HepG2 (cell line): Measurements from ENCODE around the gene PKMYT1. TPM values are rescaled to one million over a fixed set of nuclear protein-coding genes. Genes with fewer than 3 reads are reported as not detected.

ENCODE experiments used
- ATAC-seq: fragments of 200-7000 bp; cut with Tn5 transposase; 3 replicates; pipeline ENCODE4 v1.9.1; 2020; ENCODE audit warnings: mild to moderate bottlenecking, moderate library complexity
- BruUV-seq: library from RNA; stranded (reverse); fragments of 400-500 nt; replicated peaks from 2 replicates; lab custom pipeline; 2021; lab: Mats Ljungman, UMichigan
- CTCF ChIA-PET: fragments of 300-600 bp; formaldehyde crosslinking; extraction: SDS; loops from one replicate; lab custom pipeline; 2021; ENCODE audit warnings: low total read pairs, inconsistent platforms, low intra/inter-chr PET ratio; lab: Yijun Ruan, JAX
- POLR2A ChIA-PET: fragments of 350-600 bp; sonication (Branson Sonifier 250); formaldehyde crosslinking; loops from one replicate; lab custom pipeline; 2020; ENCODE audit warnings: antibody characterized with exemption, inconsistent platforms; lab: Yijun Ruan, JAX
- DNase-seq: peaks from one replicate; pipeline ENCODE4 v3.0.0-alpha.2; 2015; ENCODE audit warnings: low spot score
- FAIRE-seq: peaks from 3 replicates; lab custom pipeline; 2011; peaks lifted over from hg19 to GRCh38; lab: Jason Lieb, UNC
- H2AFZ ChIP-seq: one replicate; pipeline ENCODE4 v1.6.1; 2011; ENCODE audit warnings: low read length, inconsistent platforms
- H3K27ac ChIP-seq: fragments of 300-600 bp; 3 replicates; pipeline ENCODE4 v1.8.0; 2011; ENCODE audit warnings: mixed run types, mild to moderate bottlenecking, mixed read lengths, low read length, inconsistent platforms; ENCODE audit not compliant: insufficient read depth; ENCODE audit errors: extremely low read length
- H3K27me3 ChIP-seq, 2 experiments: fragments of 200-600 bp in 1 of 2; 2 replicates in 1 of 2; 3 replicates in 1 of 2; pipeline versions ENCODE4 v1.6.0 to v1.8.0; 2011; ENCODE audit warnings: low read length in 2 of 2, mild to moderate bottlenecking in 2 of 2, moderate library complexity in 2 of 2, inconsistent platforms in 1 of 2; ENCODE audit not compliant: insufficient read depth in 2 of 2, control insufficient read depth in 1 of 2
- H3K36me3 ChIP-seq, 2 experiments: fragments of 200-600 bp in 1 of 2; replicated peaks in 1 of 2; 2 replicates in 1 of 2; 3 replicates in 1 of 2; pipeline versions ENCODE4 v1.5.1 to v1.8.0; 2011; ENCODE audit warnings: low read length in 2 of 2, inconsistent platforms in 1 of 2; ENCODE audit not compliant: insufficient read depth in 2 of 2, control insufficient read depth in 1 of 2
- H3K4me1 ChIP-seq: 2 replicates; pipeline ENCODE4 v1.5.1; 2012; ENCODE audit warnings: low read length, inconsistent platforms; ENCODE audit not compliant: insufficient read depth
- H3K4me2 ChIP-seq: 2 replicates; pipeline ENCODE4 v1.6.0; 2011; ENCODE audit warnings: low read depth, low read length, inconsistent platforms
- H3K4me3 ChIP-seq, 3 experiments: fragments of 200-600 bp in 1 of 3; sonication (generic), shearing (Covaris generic) in 1 of 3; replicated peaks in 1 of 3; 2 replicates each; pipeline ENCODE4 v1.5.1; 2011 to 2016; ENCODE audit warnings: low read length in 3 of 3, inconsistent platforms in 2 of 3, low read depth in 2 of 3, mild to moderate bottlenecking in 2 of 3, control low read depth in 1 of 3, mixed read lengths in 1 of 3; ENCODE audit not compliant: insufficient read depth in 1 of 3
- H3K79me2 ChIP-seq: one replicate; pipeline ENCODE4 v1.6.1; 2011; ENCODE audit warnings: low read length, inconsistent platforms; ENCODE audit not compliant: insufficient read depth
- H3K9ac ChIP-seq: 2 replicates; pipeline ENCODE4 v1.6.0; 2011; ENCODE audit warnings: mild to moderate bottlenecking, low read depth, low read length, inconsistent platforms; ENCODE audit not compliant: insufficient read depth
- H3K9me3 ChIP-seq: 2 replicates; pipeline ENCODE4 v1.5.1; 2012; ENCODE audit warnings: mild to moderate bottlenecking, low read length
- H4K20me1 ChIP-seq: 2 replicates; pipeline ENCODE4 v1.6.0; 2011; ENCODE audit warnings: inconsistent platforms, mild to moderate bottlenecking, low read length, moderate library complexity; ENCODE audit not compliant: insufficient read depth
- CCAR2 ChIP-seq: fragments of 200-400 bp; formaldehyde crosslinking; optimal IDR thresholded peaks from 2 replicates; pipeline ENCODE3; 2018; ENCODE audit warnings: low read depth, mild to moderate bottlenecking, low read length, moderate library complexity
- DPF2 ChIP-seq: sonication (generic); formaldehyde crosslinking; IDR thresholded peaks from 2 replicates; pipeline ENCODE4 v1.4.0; 2020; ENCODE audit warnings: mild to moderate bottlenecking, low read depth, missing genetic modification reagents, borderline replicate concordance
- FOXO1 ChIP-seq: sonication (generic); formaldehyde crosslinking; IDR thresholded peaks from 2 replicates; pipeline ENCODE4 v1.4.0; 2020; ENCODE audit warnings: missing genetic modification reagents
- HNRNPK ChIP-seq: fragments of 200-400 bp; formaldehyde crosslinking; IDR thresholded peaks from 2 replicates; pipeline ENCODE4 v1.6.1; 2018; ENCODE audit warnings: low read length, low read depth, moderate library complexity, mild to moderate bottlenecking; ENCODE audit not compliant: poor library complexity, severe bottlenecking
- MED1 ChIP-seq: sonication (generic); formaldehyde crosslinking; IDR thresholded peaks from 2 replicates; pipeline ENCODE4 v1.4.0; 2020; ENCODE audit warnings: missing genetic modification reagents
- NR2F6 ChIP-seq, 2 experiments: IDR thresholded peaks; 2 replicates each; pipeline ENCODE4 v1.6.1; 2016; ENCODE audit warnings: antibody characterized with exemption in 1 of 2, mild to moderate bottlenecking in 1 of 2
- RARA ChIP-seq: IDR thresholded peaks from 2 replicates; pipeline ENCODE4 v1.6.1; 2016; ENCODE audit warnings: missing genetic modification reagents, missing compliant biosample characterization
- REPIN1 ChIP-seq: sonication (generic); formaldehyde crosslinking; IDR thresholded peaks from 2 replicates; pipeline ENCODE4 v1.8.0; 2022; ENCODE audit warnings: missing genetic modification reagents, low read depth, mild to moderate bottlenecking, borderline replicate concordance
- XRCC5 ChIP-seq: fragments of 200-400 bp; formaldehyde crosslinking; optimal IDR thresholded peaks from 2 replicates; pipeline ENCODE3; 2017; ENCODE audit warnings: mild to moderate bottlenecking, low read length
- ZNF17 ChIP-seq: sonication (generic); formaldehyde crosslinking; IDR thresholded peaks from 2 replicates; pipeline ENCODE4 v1.5.0; 2020; ENCODE audit warnings: mild to moderate bottlenecking, missing genetic modification reagents
- ZNF354B ChIP-seq: sonication (generic); formaldehyde crosslinking; IDR thresholded peaks from 2 replicates; pipeline ENCODE4 v1.8.0; 2022; ENCODE audit warnings: mild to moderate bottlenecking, missing genetic modification reagents
- ZNF484 ChIP-seq: sonication (generic); formaldehyde crosslinking; IDR thresholded peaks from 2 replicates; pipeline ENCODE4 v1.5.1; 2020; ENCODE audit warnings: mild to moderate bottlenecking, low read depth, missing genetic modification reagents, borderline replicate concordance
- ZNF549 ChIP-seq: sonication (generic); formaldehyde crosslinking; IDR thresholded peaks from 2 replicates; pipeline ENCODE4 v1.5.0; 2020; ENCODE audit warnings: missing genetic modification reagents
- ZNF777 ChIP-seq: sonication (generic); formaldehyde crosslinking; IDR thresholded peaks from 2 replicates; pipeline ENCODE4 v1.4.0; 2020; ENCODE audit warnings: missing genetic modification reagents
- WGBS: methylation state at CpG from one replicate; pipeline ENCODE4 v1.1.6; 2017; ENCODE audit warnings: low lambda C conversion rate; 5-methylcytosine and 5-hydroxymethylcytosine counted together
- in situ Hi-C: cut with HindIII; loops from 2 replicates; pipeline ENCODE4 v1.10.0; 2017; ENCODE audit warnings: low pct_unique_long_range_greater_than_20kb; ENCODE audit not compliant: extremely low pct_ligation_motif_present
- intact Hi-C: fragments of 100-400 bp; cut with micrococcal nuclease; formaldehyde crosslinking; loops from one replicate; pipeline ENCODE4 v1.10.0; 2022; ENCODE audit not compliant: unreplicated experiment
- polyA plus RNA-seq, 8 experiments: library from polyadenylated mRNA; depleted of rRNA in 3 of 8; stranded (reverse) in 7 of 8; unstranded in 1 of 8; fragments of >200 nt; fragmentation: Illumina TruSeq in 4 of 8; extraction: Trizol in 4 of 8; gene quantifications; 2 replicates each; pipeline versions ENCODE4 v1.2.1 to v1.2.3, GENCODE V29; 2011 to 2016; ENCODE audit warnings: low read depth in 4 of 8, missing spikeins in 1 of 8, mixed read lengths in 1 of 8; ENCODE audit not compliant: insufficient read depth in 1 of 8
- total RNA-seq, 5 experiments: library from RNA; depleted of rRNA; stranded (reverse); fragments of >200 nt; fragmentation: Illumina TruSeq; extraction: Trizol; gene quantifications; 2 replicates each; pipeline ENCODE4 v1.2.3, GENCODE V29; 2016; ENCODE audit warnings: low read depth in 1 of 5
- TF ChIP-seq, protein P1 (sequence below): IDR thresholded peaks from 2 replicates; pipeline ENCODE4 v1.6.1; 2012; ENCODE audit warnings: inconsistent platforms
- TF ChIP-seq, protein P2 (sequence below): sonication (generic); formaldehyde crosslinking; IDR thresholded peaks from 2 replicates; pipeline ENCODE4 v1.4.0; 2020; ENCODE audit warnings: missing genetic modification reagents
- TF ChIP-seq, protein P3 (sequence below): IDR thresholded peaks from 2 replicates; pipeline ENCODE4 v1.6.1; 2016; ENCODE audit warnings: missing compliant biosample characterization, missing genetic modification reagents, borderline replicate concordance
- TF ChIP-seq, protein P4 (sequence below): fragments of 450-650 bp; IDR thresholded peaks from 2 replicates; pipeline ENCODE4 v1.6.1; 2016
- TF ChIP-seq, protein P5 (sequence below): sonication (generic); formaldehyde crosslinking; IDR thresholded peaks from 2 replicates; pipeline ENCODE4 v1.4.0; 2020; ENCODE audit warnings: missing genetic modification reagents

The PKMYT1 gene
- total and polyA plus RNA-seq, 2 of the 13 experiments (the other 11 are each of a cell fraction or from before 2014, with no cell fraction given): 7.0 to 27.8 TPM

DNA sequence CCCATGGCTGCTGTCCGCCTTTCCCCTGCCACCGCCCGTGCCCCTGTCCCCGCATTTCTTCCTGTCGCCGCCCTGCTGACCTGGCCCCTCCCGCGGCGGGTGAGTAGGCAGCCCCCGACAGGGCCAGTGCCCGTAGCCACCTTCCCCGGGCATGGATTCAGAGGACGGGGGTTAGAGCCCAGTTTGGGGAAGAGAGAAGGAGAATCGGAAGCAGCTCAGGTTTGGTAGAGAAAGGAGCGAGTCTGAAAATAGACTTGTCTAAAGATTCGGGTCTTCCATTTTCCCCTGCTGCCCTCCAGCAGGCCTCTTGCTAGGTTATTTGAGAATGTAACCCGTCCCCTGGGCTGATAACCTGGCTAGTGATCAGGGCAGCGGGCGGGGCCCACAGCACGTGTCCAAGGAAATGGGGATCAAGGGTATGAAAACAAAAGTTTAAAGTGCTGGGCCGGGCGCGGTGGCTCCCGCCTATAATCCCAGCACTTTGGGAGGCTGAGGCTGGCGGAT is 24.6 kb upstream of the PKMYT1 start:
- peaks cover 60% of the 10 kb centered on the region for H3K4me1 ChIP-seq
- FAIRE-seq: no peak
- ChIA-PET CTCF (interaction anchor here (1.4 kb wide), 1 partner anchor 14 kb away, joined by 4 read pairs; no protein-coding TSS in a partner anchor), POLR2A (interaction anchor here (0.5 to 14.2 kb wide), 6 partner anchors 18 to 453 kb away, joined by 3 to 750 read pairs (median 8); partner anchors contain the start of genes CLDN6, HCFC1R1, IL32 and KREMEN2)
- BruUV-seq: TSS peak; percentile 57
- H4K20me1 ChIP-seq: no peaks in the 10 kb centered on the region
- ATAC-seq: no peak
- H3K4me3 ChIP-seq: peak overlapping the region; percentile 55 to 75 (median 69); a peak in 5 of 6 replicates
- under 1% methylated on average over 17 of the region's 25 CpGs for WGBS
- H3K9ac ChIP-seq: peak overlapping the region; percentile 72
- H3K27me3 ChIP-seq: no peaks in the 10 kb centered on the region
- H3K9me3 ChIP-seq: no peaks in the 10 kb centered on the region
- peak; percentile 65 for DNase-seq
- peak overlapping the region; percentile 80 for H3K4me2 ChIP-seq
- intact Hi-C loops: loop anchor here (1.0 kb wide), 1 partner anchor 19 kb away; the partner anchor contains the start of gene THOC6
- no peaks in the 10 kb centered on the region for H3K79me2 ChIP-seq
- in situ Hi-C loops: no loop called here
- no peaks in the 10 kb centered on the region for H3K36me3 ChIP-seq
- peak overlapping the region; percentile 84 for H3K27ac ChIP-seq
- no peak overlapping the region for H2AFZ ChIP-seq
- no peak for TF ChIP-seq DPF2
- peak; percentile 26; the same call in 1 of the 2 replicates for TF ChIP-seq MED1
- no peak for TF ChIP-seq CCAR2
- TF ChIP-seq ZNF354B: no peak
- no peak for TF ChIP-seq HNRNPK
- no peak for TF ChIP-seq ZNF549 (CRISPR knock-in tag)
- TF ChIP-seq, protein P1, sequence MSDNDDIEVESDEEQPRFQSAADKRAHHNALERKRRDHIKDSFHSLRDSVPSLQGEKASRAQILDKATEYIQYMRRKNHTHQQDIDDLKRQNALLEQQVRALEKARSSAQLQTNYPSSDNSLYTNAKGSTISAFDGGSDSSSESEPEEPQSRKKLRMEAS: peak; percentile 46; the same call in 1 of the 2 replicates
- TF ChIP-seq NR2F6 (IDR thresholded peaks at IDR 0.05): peak; percentile 41; the same call in 1 of the 2 replicates
- TF ChIP-seq NR2F6 (CRISPR knock-in tag; IDR thresholded peaks at IDR 0.05): peak; percentile 29; the same call in 1 of the 2 replicates
- 0 out of 2 replicates have a peak, but pooled peaks have one; percentile 17 for TF ChIP-seq FOXO1 (CRISPR knock-in tag)
- TF ChIP-seq REPIN1 (CRISPR knock-in tag): 0 out of 2 replicates have a peak, but pooled peaks have one; percentile 23
- TF ChIP-seq RARA: 0 out of 2 replicates have a peak, but pooled peaks have one; percentile 8
- TF ChIP-seq ZNF17 (CRISPR knock-in tag): no peak
- TF ChIP-seq, protein P2, sequence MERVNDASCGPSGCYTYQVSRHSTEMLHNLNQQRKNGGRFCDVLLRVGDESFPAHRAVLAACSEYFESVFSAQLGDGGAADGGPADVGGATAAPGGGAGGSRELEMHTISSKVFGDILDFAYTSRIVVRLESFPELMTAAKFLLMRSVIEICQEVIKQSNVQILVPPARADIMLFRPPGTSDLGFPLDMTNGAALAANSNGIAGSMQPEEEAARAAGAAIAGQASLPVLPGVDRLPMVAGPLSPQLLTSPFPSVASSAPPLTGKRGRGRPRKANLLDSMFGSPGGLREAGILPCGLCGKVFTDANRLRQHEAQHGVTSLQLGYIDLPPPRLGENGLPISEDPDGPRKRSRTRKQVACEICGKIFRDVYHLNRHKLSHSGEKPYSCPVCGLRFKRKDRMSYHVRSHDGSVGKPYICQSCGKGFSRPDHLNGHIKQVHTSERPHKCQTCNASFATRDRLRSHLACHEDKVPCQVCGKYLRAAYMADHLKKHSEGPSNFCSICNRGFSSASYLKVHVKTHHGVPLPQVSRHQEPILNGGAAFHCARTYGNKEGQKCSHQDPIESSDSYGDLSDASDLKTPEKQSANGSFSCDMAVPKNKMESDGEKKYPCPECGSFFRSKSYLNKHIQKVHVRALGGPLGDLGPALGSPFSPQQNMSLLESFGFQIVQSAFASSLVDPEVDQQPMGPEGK: peak; percentile 91
- no peak for TF ChIP-seq ZNF484 (CRISPR knock-in tag)
- TF ChIP-seq, protein P3, sequence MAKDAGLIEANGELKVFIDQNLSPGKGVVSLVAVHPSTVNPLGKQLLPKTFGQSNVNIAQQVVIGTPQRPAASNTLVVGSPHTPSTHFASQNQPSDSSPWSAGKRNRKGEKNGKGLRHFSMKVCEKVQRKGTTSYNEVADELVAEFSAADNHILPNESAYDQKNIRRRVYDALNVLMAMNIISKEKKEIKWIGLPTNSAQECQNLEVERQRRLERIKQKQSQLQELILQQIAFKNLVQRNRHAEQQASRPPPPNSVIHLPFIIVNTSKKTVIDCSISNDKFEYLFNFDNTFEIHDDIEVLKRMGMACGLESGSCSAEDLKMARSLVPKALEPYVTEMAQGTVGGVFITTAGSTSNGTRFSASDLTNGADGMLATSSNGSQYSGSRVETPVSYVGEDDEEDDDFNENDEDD (CRISPR knock-in tag): peak; percentile 66; the same call in 1 of the 2 replicates
- TF ChIP-seq, protein P4, sequence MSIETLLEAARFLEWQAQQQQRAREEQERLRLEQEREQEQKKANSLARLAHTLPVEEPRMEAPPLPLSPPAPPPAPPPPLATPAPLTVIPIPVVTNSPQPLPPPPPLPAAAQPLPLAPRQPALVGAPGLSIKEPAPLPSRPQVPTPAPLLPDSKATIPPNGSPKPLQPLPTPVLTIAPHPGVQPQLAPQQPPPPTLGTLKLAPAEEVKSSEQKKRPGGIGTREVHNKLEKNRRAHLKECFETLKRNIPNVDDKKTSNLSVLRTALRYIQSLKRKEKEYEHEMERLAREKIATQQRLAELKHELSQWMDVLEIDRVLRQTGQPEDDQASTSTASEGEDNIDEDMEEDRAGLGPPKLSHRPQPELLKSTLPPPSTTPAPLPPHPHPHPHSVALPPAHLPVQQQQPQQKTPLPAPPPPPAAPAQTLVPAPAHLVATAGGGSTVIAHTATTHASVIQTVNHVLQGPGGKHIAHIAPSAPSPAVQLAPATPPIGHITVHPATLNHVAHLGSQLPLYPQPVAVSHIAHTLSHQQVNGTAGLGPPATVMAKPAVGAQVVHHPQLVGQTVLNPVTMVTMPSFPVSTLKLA: no peak
- TF ChIP-seq ZNF777: 0 out of 2 replicates have a peak, but pooled peaks have one; percentile 23
- TF ChIP-seq XRCC5: no peak
- TF ChIP-seq, protein P5, sequence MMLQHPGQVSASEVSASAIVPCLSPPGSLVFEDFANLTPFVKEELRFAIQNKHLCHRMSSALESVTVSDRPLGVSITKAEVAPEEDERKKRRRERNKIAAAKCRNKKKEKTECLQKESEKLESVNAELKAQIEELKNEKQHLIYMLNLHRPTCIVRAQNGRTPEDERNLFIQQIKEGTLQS (CRISPR knock-in tag): no peak
